T-helper 22 cell (primary cell): ENCODE data around the gene IFITM10.
"Not testable (repeated sequence)": the region's sequence is repeated elsewhere in the genome, so short reads cannot be mapped to it uniquely, and the experiment has no call there.

Experiments
- DNase-seq: peaks from one replicate; pipeline ENCODE4 v3.0.0-alpha.2; 2020; ENCODE audit warnings: low read depth

Gene IFITM10

DNA sequence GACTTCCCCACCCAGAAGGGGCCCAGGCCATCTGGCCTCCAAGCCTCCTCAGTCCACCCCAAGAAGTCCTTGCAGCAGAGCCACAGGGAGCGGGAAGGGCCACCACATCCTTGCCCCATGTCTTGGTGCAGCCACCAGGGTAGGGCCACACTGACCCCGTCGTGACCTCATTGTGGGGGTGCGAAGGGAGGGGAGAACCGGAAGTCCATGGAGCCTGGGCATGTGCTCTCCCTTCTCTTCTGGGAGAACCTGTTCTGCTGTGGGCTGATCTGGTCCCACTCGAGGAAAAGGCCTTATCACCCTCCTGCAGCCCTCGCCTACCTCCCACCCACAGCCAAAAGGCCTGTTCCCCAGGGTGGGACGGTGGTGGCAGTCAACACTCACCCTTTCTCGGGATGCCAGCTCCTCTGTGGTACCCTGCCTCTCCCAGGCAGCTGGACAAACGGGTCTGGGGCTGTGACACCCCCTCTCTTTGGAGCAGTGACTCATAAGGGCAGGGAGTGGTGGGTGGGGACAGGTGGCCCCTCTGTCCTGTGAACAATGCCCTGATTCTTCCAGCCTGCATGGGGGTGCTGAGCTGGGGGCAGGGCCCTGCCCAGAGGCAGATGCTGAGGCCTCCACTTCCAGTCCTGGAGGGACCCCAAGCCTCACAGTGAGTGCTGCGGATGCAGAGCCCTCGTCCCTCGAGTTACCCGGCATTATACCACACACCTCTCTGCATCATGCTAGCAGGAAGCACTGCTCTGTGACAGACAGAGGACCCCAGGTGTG lies 27.9 kb upstream of the IFITM10 start:
- no peak for DNase-seq

DNA sequence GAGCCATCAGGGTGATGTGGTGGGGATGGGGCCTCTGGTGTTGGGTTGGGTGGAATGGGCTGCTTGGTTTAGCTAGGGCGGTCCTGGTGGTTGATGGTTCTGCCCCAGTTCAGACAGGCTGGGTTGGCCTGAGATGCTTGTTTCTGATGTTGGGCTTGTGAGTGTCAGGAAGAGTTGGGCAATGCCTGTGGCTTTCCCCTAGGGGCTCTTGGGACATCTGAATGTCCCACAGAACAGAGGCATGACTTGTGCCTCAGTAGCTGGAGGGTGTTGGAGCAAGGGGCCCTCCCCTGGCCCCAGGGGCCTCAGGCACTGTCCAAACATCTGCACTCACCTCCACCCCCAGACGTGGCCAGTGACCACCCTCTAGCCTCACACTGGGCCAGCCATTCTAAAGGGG lies 27.3 kb upstream of the IFITM10 start:
- DNase-seq: no peak

DNA sequence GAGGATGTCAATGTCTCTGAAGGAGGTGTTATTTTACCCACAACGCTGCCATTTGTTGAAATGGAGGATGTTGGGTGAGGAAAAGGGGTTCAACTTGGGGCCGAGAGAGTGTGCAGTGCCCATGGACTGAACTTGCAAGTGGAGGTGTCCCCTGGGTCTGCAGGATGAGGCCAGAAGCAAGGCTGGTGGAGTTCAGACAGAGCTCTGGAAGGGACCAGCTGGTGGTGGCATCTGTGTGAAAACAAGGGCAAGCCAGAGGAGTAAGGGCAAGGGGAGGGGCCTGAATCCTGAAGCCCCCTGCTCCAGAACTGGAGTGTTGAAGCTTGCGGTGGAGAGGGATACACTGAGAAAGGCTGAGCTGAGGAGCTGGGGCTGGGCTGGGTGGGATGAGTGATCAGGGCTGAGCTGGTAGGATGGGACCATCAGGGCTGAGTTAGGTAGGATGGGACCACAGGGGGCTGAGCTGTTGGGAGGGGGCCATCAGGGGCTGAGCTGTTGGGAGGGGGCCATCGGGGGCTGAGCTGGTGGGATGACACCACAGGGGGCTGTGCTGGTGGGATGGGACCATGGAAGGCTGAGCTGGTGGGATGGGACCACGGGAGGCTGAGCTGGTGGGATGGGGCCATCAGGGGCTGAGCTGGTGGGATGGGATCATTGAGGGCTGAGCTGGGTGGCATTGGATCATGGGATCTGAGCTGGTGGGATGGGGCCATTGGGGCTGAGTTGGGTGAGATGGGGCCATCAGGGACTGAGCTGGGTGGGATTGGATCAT lies 26.7 kb upstream of the IFITM10 start:
- no peak for DNase-seq

DNA sequence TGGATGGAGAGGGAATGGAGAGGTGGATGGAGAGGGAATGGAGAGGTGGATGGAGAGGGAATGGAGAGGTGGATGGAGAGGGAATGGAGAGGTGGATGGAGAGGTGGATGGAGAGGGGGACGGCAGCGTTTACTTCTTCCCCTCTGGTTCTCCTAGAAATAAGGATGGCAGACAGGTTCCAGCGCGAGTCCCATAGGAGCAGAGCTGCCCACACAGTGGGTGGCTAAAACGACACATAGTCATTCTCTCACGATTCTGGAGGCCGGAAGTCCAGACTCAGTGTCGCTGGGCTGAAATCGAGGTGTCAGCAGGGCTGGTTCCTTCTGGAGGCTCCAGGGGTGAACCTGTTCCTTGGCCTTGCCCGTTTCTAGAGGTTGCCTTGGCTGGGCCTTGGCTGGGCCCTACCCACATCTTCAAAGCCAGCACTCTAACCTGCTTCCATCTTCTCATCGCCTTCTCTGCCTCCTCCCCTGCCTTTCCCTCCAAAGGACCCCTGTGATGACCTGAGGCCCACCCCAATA lies 26.0 kb upstream of the IFITM10 start:
- DNase-seq: no peak

DNA sequence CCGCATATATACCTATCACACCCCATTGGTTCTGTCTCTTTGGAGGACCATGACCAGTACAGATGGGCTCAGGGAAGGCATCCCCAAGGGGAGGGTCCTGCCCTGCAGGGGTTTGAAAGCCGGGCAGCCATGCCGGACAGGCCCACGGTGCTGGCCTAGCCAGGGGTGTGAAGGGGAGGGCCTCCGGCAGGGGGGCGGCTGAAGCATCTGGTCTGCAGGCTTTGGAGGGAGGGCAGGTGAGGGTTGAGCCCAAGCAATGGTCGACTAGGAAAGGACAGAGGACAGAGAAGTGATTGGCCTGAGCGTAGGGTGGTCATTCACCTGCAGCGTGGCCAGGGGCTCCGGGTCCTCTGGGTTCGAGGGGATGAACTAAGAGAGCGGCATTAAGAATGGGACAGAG lies 24.5 kb upstream of the IFITM10 start:
- DNase-seq: no peak

DNA sequence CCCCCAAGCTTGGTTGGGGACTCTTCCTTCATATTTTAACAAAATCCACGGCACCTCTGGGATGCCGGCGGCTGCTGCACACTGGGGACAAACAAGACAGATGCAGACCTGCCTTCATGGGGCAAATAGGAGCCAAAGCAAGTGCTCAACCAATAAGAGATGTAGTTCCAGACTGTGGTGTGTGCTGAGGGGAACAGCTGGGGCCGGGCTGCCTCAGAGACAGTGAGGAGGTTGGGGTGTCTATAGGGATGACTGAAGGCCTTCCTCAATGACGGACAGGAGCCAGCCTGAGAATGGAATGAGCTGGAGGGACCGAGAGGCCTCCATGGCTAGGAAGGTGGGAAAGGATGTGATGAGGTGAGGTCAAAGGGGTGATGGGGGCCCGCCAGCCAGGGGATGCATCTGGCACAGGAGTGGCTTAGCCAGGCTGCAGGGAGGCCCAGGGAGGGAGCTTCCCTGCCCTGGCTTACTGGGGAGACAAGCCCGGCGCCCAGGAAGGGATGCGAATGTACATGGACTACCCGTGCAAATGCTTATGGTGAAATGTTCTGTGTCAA lies 23.7 kb upstream of the IFITM10 start:
- DNase-seq: no peak

DNA sequence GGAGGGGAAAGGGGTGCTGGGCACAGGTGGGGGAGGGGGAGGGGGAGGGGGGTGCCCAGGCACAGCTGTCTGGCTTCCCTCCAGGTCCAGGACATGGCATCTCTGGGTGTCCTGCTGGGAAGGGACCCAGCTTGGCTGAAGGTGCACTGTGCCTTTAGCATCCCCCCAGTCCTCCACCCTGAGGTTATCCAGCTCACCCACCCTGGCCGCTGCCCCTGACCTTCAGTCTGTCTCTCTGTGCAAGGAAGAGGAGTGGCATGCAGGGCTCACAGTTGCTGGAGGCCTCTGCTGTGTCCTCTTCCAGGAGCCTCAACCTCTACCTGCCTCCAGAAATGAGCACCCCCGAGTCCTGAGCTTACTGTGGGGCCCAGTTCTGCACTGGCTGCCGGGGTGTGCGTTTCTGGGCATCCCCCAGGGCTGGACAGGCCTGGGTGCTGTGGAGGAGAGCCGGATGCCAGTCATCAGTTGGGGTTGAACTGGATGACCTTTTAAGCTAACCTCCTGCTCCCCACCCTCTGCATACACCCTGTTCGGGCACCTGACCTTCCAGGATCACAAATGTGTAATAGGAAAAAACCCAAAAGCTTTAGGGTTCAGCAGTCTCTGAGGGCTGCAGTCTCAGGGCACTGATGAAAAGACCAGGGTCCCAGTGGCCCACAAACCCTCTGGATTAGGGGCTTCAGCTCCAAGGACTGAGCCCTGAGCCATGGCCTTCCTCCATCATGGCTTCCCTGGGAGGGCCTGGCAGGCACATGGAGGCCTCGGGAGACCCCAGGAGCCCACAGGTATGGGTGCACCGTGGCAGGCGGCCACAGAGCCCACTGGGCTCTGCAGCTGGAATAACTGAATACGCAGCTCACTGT lies 23.0 kb upstream of the IFITM10 start:
- no peak for DNase-seq

DNA sequence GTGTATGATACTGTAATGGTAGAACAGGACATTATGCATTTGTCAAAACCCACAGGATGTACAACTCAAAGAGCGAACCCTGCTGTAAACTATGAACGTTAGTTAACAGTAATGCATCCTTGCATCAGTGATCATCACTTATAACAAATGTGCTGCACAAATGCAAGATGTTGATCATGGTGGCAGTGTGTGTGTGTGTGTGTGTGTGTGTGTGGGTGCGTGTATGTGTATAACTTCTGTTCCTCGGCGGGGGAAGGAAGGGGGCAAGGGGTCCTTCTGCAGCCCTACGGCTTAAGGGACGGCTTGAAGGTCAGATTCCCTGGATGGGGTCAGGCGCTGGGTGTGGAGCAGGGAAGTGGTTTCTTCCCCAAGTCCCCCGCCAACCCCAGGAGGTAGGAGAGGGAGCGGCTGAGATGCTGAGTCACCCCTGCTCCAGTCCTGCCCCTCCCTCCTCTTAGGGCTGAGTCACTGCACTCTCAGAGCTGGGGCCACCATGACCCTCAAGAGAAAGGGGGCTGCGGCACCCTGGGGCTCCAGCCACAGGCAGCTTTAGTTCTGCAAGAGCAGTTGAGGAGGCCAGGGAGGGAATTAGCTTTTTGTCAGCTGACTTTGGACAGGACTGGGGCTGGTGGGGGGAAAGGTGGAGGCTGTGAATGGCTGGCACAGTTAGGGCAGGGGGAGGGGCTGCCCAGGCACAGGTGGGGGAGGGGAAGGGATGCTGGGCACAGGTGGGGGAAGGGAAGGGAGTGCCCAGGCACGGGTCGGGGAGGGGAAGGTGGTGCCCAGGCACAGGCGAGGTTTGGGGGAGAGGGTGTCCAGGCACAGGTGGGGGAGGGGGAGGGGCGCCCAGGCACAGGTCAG lies 22.1 kb upstream of the IFITM10 start:
- peak; percentile 26 for DNase-seq

DNA sequence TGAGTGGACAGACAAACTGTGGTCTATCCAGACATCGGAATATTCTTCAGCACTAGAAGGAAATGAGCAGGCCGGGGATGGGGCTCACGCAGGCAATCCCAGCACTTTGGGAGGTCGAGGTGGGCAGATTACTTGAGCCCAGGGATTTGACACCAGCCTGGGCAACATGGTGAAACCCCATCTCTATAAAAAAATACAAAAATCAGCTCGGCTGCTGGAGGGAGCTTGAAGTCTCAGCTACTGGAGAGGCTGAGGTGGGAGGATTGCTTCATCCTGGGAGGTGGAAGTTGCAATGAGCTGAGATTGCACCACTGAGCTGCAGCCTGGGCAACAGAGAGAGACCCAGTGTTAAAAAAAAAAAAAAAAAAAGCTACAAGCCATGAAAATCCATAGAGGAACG lies 21.3 kb upstream of the IFITM10 start:
- DNase-seq: no peak

DNA sequence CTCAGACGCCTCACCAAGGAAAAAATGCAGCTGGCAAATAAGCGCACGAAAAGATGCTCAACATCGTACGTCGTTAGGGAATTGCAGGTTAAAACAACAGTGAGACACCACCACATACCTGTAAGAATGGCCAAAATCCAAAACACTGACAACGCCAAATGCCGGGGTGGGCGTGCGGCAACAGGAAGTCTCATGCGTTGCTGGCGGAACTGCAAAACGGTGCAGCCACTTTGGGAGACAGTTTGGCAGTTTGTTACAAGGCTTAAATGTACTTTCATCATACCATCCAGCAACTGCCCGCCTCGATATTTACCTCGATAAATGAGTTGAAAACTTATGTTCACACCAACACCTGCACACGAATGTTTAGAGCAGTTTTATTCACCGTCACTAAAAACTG lies 20.9 kb upstream of the IFITM10 start:
- no peak for DNase-seq

DNA sequence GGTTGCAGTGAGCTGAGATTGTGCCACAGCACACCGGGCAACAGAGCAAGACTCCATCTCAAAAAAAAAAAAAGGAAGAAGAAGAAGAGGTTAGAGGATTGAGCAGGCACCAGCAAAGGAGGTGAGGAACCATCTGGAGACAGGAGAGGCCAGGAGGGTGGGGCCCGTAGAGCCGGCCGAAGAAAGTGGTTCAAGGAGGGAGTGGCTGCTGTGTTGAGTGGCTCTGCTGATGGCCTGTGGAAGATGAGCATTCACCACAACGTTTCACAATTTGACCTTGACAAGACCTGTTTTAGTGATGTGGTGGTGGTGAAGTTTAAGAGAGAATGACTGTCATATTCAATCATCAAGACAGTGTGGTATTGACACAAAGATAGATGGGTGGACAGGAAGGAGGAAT lies 20.1 kb upstream of the IFITM10 start:
- DNase-seq: no peak

DNA sequence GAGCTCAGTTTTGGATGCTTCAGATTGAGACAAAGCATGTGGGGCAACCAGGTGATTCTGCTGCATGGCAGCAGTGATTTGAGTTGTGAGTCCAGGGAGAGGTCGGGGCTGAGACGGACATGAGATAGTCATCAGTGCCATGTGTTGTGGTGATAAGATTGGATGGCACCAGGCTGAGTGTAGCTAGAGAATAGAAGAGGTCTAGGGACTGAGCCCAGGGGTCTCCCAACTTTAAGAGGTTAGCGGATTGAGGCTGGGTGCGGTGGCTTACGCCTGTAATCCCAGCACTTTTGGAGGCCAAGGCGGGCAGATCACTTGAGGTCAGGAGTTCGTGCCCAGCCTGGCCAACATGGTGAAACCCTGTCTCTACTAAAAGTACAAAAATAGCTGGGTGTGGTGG lies 19.7 kb upstream of the IFITM10 start:
- DNase-seq: no peak

DNA sequence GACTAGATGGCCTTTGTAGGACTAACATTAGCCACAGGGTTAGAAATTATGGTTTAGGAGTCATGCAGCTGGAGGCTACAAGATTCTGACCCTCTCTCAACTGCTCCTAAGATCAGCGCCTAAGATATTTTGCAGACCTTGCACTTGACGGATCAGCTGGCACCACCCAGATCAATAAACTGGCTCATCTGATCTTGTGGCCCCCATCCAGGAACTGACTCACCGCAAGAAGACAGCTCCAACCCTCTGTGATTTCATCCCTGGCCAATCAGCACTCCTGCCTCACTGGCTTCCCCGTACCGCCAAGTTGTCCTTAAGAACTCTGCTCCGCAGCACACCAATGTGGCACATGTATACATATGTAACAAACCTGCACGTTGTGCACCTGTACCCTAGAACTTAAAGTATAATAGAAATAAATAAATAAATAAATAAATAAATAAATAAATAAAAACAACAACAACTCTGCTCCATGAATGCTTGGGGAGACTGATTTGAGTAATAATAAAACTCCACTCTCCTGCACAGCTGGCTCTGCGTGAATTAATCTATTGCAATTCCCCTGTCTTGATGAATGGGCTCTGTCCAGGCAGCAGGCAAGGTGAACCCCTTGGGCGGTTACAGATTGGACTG lies 19.0 kb upstream of the IFITM10 start:
- DNase-seq: not testable (repeated sequence)

DNA sequence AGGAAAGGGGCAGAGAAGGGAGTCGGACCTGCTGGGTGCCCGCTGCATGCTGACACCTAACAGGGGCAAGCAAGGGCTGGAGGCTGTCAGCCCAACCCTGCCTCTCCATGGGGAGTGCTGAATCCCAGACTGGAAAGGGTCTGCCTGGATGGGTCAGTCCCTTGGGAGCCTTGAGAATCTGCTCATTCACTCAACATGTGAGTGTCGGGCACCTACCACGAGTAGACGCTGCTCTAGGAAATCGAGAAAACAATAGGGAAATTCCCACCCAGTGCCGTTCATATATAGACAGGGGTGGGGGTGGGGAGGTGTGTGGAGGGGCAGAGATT lies 17.7 kb upstream of the IFITM10 start:
- DNase-seq: no peak

DNA sequence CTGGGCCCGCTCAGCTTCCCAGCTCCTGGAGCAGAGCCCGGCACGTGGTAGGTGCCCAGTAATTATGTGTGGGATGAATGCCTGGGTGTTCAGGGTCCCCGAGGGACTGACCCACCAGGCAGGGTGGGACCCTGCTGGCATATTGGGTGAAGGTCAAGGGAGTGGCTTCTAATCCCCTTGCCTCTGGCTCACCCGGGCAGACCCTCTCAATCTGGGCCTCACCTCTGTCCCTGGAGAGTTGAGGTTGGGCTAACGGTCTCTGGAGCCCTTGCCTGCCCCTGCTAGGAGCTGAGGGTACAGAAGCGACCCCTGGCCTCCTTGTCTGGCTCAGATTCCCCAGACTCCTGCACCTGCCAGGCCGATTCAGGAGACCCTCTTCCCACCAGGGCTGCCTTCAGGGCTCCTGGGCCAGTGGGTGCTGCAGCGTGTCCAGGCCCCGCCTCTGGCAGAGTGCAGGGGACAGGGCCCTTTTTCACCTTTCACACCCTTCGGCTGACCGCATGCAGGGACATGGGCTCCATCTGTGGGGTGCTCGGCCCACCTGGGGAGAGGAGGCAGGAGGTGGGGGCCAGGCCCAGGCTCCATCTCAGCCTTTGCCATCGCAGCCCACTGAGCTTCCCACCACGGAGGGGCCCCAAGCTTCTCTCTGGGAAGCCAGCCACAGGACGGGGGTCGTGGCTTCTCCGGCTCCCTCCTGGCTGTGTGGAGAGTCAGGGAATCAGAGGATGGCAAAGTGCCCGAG lies 17.2 kb upstream of the IFITM10 start:
- no peak for DNase-seq

DNA sequence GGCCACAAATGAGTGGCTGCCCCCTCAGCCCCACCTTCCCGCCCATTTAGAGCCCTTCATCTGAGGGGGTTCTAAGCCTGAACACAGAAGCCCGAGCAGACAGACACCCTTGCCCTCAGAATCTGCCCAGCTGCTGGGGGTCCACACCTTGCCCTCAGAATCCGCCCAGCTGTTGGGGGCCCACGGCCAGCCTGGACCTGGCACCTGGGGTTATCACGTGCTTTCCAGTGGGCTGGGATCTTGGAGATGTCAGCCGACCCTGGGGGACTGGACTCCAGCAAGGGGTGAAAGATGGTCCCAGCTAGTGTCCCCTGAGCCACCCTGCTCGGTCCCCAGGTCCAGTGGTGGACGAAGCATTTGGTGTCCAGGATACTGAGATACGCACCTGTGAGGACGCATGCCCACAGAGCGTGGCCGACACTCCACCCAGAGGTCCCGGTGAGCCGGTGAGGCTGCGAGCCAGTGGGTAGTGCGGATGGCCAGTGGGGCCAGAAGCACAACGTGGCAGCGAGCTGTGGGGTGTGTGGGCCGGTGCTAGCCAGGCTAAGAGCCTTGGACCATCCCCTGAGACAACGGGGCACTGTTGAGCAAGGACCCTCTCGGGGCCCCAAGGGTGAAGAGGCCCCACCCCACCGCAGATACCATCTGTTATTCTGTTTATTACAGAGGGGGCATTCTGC lies 16.5 kb upstream of the IFITM10 start:
- DNase-seq: no peak

DNA sequence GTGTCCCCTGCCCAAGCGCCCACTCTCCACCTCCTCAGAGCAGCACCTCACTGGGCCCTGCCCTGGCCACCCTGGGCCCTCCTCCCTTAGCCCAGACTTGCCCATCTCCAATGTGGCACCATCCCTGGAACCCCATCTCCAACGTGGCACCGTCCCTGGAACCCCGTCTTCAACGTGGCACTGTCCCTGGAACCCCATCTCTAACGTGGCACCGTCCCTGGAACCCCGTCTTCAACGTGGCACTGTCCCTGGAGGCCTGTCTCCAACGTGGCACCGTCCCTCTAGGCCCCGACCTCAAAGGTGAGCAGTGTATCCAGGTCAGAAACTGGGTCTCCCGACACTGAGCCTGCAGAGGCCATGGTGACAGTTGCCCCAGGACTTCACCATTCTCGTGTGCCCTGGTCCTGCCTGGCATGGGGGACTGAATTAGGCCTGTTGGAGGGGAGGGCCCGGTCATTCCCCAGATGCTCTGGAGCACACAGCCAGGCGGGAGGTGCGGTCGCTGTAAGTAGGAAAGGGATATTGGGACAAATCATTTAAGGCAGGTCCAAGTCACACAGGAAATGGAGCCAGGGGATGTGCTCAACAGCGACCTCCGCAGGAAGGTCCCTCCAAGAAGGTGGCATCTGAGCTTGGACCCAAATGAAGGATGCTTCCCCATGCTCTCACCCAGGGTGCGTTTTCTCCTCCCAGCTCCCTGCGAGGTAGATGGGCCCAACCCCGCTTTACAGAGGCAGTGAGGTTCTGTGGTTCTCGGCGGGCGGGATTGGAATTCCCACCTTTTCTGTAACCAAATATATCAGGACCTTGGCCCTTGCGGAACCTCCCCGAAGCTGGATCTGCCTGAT lies 15.7 kb upstream of the IFITM10 start:
- DNase-seq: no peak

DNA sequence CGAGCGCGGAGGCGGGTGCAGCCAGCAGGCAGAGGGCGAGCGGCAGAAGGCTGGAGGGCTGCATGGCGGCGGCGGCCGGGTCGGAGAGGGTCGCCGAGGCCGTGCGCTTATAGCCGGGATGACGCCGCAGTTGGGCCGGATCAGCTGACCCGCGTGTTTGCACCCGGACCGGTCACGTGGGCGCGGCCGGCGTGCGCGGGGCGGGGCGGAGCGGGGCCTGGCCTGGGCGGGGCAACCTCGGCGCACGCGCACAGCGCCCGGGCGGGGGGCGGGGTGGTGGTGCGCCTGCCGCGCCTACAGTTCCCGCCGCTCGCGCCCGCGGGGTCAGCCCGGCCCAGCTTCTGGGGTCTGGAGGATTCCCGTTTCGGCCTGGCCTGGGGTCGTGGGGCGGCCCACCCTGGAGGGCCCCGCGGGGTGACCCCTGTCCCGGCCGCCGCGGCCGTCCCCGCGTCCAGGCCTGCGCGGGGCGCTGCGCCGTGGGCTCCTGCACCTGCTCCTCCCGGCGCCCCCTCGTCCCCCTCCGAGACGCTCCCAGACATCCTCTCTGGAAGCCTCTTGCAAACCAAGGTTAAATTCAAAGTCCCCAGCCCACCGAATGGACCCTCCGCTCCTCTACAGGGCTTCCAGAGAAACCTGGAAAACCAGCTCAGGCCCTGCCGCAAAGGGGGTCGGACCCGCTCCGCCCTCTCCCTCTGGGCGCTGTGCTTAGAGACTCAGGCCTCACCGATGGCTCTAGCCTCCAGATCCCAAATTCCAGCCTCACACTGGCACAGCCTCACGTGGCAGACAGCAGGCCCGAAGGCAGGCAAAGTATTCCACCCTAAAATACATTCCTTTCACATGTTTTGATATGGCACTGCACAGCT lies 13.6 kb upstream of the IFITM10 start, which contains the start of gene CTSD:
TSS of gene CTSD (minus strand) at position 132 of the 866 bp plus-strand sequence. CDS start at position 64, 68 bp downstream.
- DNase-seq: peak; percentile 71
